Activated CD8-positive, alpha-beta T cell treated with anti-CD3 and anti-CD28 coated beads for 36 hours (primary cell): ENCODE results near the gene DGCR2. TPM values are rescaled to one million over a fixed set of nuclear protein-coding genes. Genes with fewer than 3 reads are reported as not detected.
"Not testable (repeated sequence)": the region's sequence is repeated elsewhere in the genome, so short reads cannot be mapped to it uniquely, and the experiment has no call there.

Experiments used
- ATAC-seq: fragments of 200-7000 bp; cut with Tn5 transposase; one replicate; pipeline ENCODE4 v1.10.0; 2021; ENCODE audit warnings: mild to moderate bottlenecking, moderate library complexity
- CTCF ChIA-PET: fragments of 350-600 bp; sonication (Branson Sonifier 250); formaldehyde crosslinking; loops from one replicate; lab custom pipeline; 2021; ENCODE audit warnings: antibody characterized with exemption; lab: Charles Lee
- POLR2A ChIA-PET: fragments of 350-600 bp; sonication (Branson Sonifier 250); formaldehyde crosslinking; loops from one replicate; lab custom pipeline; 2021; ENCODE audit warnings: antibody characterized with exemption; lab: Charles Lee
- DNase-seq: peaks from one replicate; pipeline ENCODE4 v3.0.0-alpha.2; 2020
- H3K27ac Mint-ChIP-seq: one replicate; pipeline ENCODE4 v1.8.0; 2021; ENCODE audit warnings: mild to moderate bottlenecking, mixed read lengths
- H3K27me3 Mint-ChIP-seq: one replicate; pipeline ENCODE4 v1.8.0; 2021; ENCODE audit warnings: mixed read lengths
- H3K36me3 Mint-ChIP-seq: one replicate; pipeline ENCODE4 v1.8.0; 2021; ENCODE audit warnings: low read depth, mixed read lengths
- H3K4me1 Mint-ChIP-seq: one replicate; pipeline ENCODE4 v1.8.0; 2021; ENCODE audit warnings: low read depth, mixed read lengths
- H3K4me3 Mint-ChIP-seq: one replicate; pipeline ENCODE4 v1.8.0; 2021; ENCODE audit warnings: mild to moderate bottlenecking, moderate library complexity, mixed read lengths
- H3K9me3 Mint-ChIP-seq: one replicate; pipeline ENCODE4 v1.8.0; 2021; ENCODE audit warnings: mixed read lengths
- intact Hi-C: fragments of 100-400 bp; cut with micrococcal nuclease; formaldehyde crosslinking; loops from one replicate; pipeline ENCODE4 v1.10.0; 2022
- total RNA-seq, 2 experiments: library from RNA; stranded (reverse); gene quantifications; one replicate each; pipeline ENCODE4 v1.2.3, GENCODE V29; 2021
- TF ChIP-seq, protein P1 (sequence below): fragments of 200-600 bp; IDR thresholded peaks from one replicate; pipeline ENCODE4 v1.8.0; 2022; ENCODE audit warnings: antibody characterized with exemption, mild to moderate bottlenecking

The DGCR2 gene
- total RNA-seq, 2 experiments from 2014 or later = 18.0 to 20.0 TPM

DNA sequence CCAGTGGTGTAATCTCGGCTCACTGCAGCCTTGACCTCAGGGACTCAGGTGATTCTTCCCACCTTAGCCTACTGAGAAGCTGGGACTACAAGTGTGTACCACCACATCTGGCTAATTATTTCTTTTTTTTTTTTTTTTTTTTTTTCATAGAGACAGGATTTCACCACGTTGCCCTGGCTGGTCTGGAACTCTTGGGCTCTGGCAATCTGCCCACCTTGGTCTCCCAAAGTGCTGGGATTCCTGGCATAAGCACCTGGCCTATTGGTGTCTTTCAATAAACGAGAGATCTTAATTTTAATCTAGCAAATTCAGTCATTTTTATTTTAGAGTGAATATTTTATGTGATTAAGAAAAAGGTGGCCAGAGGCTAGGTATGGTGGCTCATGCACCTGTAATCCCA lies 40.1 kb downstream of the DGCR2 start:
- no peak overlapping the region for H3K4me3 Mint-ChIP-seq
- ChIA-PET CTCF (interaction anchor here (1.5 kb wide), 1 partner anchor 9 kb away, joined by 3 read pairs; no protein-coding TSS in a partner anchor), POLR2A (no interaction called here)
- TF ChIP-seq, protein P1, sequence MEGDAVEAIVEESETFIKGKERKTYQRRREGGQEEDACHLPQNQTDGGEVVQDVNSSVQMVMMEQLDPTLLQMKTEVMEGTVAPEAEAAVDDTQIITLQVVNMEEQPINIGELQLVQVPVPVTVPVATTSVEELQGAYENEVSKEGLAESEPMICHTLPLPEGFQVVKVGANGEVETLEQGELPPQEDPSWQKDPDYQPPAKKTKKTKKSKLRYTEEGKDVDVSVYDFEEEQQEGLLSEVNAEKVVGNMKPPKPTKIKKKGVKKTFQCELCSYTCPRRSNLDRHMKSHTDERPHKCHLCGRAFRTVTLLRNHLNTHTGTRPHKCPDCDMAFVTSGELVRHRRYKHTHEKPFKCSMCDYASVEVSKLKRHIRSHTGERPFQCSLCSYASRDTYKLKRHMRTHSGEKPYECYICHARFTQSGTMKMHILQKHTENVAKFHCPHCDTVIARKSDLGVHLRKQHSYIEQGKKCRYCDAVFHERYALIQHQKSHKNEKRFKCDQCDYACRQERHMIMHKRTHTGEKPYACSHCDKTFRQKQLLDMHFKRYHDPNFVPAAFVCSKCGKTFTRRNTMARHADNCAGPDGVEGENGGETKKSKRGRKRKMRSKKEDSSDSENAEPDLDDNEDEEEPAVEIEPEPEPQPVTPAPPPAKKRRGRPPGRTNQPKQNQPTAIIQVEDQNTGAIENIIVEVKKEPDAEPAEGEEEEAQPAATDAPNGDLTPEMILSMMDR = no peak
- no peaks in the 10 kb centered on the region for H3K27me3 Mint-ChIP-seq
- peaks cover 7% of the 10 kb centered on the region for H3K4me1 Mint-ChIP-seq
- ATAC-seq = no peak
- intact Hi-C loops = no loop called here
- no peak overlapping the region for H3K27ac Mint-ChIP-seq
- H3K9me3 Mint-ChIP-seq = no peaks in the 10 kb centered on the region
- peaks cover 9% of the 10 kb centered on the region for H3K36me3 Mint-ChIP-seq
- DNase-seq = no peak

DNA sequence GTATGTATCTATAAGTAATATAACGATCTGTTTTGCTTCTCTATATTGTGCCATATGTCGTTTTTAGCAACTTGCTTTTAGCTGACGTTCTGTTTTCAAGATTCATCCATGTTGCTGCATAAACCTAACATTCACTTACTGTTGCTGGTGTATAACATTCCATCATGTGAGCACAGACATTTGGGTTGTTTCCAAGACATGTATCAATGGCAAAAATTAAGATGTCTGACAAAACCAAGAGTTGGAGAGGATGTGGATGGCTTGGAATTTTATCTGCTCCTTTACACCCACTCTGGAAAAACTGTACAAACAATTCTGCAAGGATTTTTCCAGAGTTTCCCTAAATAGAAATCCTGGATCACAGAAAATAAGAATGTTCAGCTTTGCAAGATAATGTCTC lies 40.9 kb downstream of the DGCR2 start:
- Mint-ChIP-seq H3K36me3 (peaks cover 9% of the 10 kb centered on the region), H3K27ac (no peak overlapping the region), H3K9me3 (no peaks in the 10 kb centered on the region), H3K27me3 (no peaks in the 10 kb centered on the region), H3K4me1 (peaks cover 4% of the 10 kb centered on the region), H3K4me3 (no peak overlapping the region)
- ATAC-seq = no peak
- POLR2A ChIA-PET = no interaction called here
- no peak for DNase-seq
- TF ChIP-seq, protein P1 = no peak
- CTCF ChIA-PET = no interaction called here
- intact Hi-C loops = no loop called here

DNA sequence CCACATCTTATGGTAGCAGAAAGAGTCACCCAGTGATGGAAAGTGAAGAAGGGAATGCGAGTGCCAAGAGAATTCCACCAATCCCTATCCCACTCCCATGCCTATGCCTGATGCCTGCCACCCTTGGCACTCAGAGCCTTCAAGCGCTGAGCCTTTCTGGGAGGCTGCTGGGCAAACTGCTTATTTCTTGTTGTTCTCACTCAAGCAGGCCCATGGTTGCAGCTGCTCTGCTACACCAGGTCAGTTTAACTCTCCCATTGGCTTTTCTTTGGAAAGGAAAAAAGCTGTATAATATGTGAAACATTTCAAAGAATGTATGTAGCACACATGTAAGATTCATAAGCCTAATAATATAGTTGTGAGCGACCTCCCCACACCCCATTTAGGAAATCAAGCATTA lies 41.4 kb downstream of the DGCR2 start:
- Mint-ChIP-seq H3K36me3 (peaks cover 9% of the 10 kb centered on the region), H3K9me3 (no peaks in the 10 kb centered on the region), H3K4me1 (peaks cover 4% of the 10 kb centered on the region), H3K27ac (no peak overlapping the region), H3K27me3 (no peaks in the 10 kb centered on the region), H3K4me3 (no peak overlapping the region)
- TF ChIP-seq, protein P1 = no peak
- intact Hi-C loops = no loop called here
- CTCF ChIA-PET = no interaction called here
- no peak for DNase-seq
- ATAC-seq = no peak
- POLR2A ChIA-PET = no interaction called here

DNA sequence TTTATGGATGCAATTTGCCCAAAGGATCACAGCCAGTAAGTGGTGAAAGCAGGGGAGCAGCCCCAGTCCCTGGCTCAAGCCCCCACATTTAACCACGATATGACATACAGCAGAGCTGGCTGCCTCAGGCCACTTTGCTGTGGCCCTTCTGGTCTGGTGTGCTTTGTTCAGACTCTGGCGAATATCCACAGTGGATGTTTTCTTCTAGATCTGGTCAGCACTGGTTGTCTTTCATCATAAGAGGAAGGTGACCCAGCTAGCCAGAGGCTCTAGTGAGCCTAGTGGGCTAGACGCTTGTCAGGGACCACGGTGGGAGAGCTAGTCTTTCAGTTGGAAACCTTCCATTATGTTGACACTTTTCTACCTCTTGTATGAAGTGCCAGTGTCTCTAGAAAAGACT lies 42.5 kb downstream of the DGCR2 start:
- Mint-ChIP-seq H3K27ac (no peak overlapping the region), H3K4me3 (no peak overlapping the region), H3K4me1 (no peaks in the 10 kb centered on the region), H3K36me3 (peaks cover 4% of the 10 kb centered on the region), H3K27me3 (no peaks in the 10 kb centered on the region), H3K9me3 (no peaks in the 10 kb centered on the region)
- ChIA-PET CTCF (no interaction called here), POLR2A (no interaction called here)
- intact Hi-C loops = no loop called here
- DNase-seq = no peak
- TF ChIP-seq, protein P1 = no peak
- ATAC-seq = no peak

DNA sequence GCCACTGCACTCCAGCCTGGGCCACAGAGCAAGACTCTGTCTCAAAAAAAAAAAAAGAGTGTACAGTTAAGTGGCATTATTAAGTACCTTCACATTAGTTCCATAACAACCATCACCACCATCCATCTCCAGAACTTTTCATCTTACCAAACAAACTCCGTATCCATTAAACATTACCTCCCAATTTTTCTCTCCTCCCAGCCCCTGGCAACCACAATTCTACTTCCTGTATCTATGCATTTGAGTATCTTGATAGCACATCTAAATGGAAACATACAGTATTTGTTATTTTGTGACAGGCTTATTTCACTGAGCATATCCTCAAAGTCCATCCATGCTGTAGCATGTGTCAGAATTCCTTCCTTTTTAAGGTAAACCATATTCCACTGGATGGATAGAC lies 46.8 kb downstream of the DGCR2 start:
- Mint-ChIP-seq H3K9me3 (no peaks in the 10 kb centered on the region), H3K4me3 (no peak overlapping the region), H3K27ac (no peak overlapping the region), H3K4me1 (peaks cover 13% of the 10 kb centered on the region), H3K27me3 (no peaks in the 10 kb centered on the region), H3K36me3 (peaks cover 6% of the 10 kb centered on the region)
- DNase-seq (no peak), ATAC-seq (no peak)
- intact Hi-C loops = no loop called here
- CTCF ChIA-PET = no interaction called here
- TF ChIP-seq, protein P1 = no peak
- POLR2A ChIA-PET = no interaction called here

DNA sequence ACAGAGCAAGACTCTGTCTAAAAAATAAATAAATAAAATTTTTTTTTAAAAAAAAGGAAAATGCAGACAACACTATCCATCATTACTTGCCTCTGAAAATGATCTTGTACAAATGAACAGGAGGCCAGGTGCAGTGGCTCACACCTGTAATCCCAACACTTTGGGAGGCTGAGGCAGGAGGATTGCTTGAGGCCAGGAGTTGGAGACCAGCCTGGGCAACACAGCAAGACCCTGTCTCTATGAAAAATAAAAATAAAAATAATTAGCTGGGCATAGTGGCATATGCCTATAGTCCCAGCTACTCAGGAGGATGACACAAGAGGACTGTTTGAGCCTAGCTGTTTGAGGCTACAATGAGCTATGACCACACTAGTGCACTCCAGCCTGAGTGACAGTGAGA lies 49.4 kb downstream of the DGCR2 start:
- DNase-seq, POLR2A ChIA-PET, intact Hi-C loops, ATAC-seq, H3K4me3 Mint-ChIP-seq, H3K9me3 Mint-ChIP-seq, H3K27me3 Mint-ChIP-seq, H3K27ac Mint-ChIP-seq: not testable (repeated sequence)
- Mint-ChIP-seq H3K4me1 (peaks cover 13% of the 10 kb centered on the region), H3K36me3 (peaks cover 14% of the 10 kb centered on the region)
- CTCF ChIA-PET = interaction anchor here (0.7 to 1.9 kb wide), 5 partner anchors 10 to 32 kb away, joined by 3 to 6 read pairs (median 3); no protein-coding TSS in a partner anchor
